Measurements from ENCODE around the gene INPP5J.

INPP5J gene

DNA sequence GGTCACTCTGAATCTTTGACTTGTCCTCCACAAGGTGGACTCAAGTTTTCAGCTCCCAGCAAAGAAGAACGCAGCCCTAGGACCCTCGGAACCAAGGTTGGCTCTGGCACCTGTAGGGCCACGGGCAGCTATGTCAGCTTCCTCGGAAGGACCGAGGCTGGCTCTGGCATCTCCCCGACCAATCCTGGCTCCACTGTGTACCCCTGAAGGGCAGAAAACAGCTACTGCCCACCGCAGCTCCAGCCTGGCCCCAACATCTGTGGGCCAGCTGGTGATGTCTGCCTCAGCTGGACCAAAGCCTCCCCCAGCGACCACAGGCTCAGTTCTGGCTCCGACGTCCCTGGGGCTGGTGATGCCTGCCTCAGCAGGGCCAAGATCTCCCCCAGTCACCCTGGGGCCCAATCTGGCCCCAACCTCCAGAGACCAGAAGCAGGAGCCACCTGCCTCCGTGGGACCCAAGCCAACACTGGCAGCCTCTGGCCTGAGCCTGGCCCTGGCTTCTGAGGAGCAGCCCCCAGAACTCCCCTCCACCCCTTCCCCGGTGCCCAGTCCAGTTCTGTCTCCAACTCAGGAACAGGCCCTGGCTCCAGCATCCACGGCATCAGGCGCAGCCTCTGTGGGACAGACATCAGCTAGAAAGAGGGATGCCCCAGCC is 2.2 kb downstream of the INPP5J start:
- DNase-seq = no peak

- DNase-seq = no peak
These were observed 2.9 kb downstream of the INPP5J start for GRCh38 chr22:31125521-31126117.

DNA sequence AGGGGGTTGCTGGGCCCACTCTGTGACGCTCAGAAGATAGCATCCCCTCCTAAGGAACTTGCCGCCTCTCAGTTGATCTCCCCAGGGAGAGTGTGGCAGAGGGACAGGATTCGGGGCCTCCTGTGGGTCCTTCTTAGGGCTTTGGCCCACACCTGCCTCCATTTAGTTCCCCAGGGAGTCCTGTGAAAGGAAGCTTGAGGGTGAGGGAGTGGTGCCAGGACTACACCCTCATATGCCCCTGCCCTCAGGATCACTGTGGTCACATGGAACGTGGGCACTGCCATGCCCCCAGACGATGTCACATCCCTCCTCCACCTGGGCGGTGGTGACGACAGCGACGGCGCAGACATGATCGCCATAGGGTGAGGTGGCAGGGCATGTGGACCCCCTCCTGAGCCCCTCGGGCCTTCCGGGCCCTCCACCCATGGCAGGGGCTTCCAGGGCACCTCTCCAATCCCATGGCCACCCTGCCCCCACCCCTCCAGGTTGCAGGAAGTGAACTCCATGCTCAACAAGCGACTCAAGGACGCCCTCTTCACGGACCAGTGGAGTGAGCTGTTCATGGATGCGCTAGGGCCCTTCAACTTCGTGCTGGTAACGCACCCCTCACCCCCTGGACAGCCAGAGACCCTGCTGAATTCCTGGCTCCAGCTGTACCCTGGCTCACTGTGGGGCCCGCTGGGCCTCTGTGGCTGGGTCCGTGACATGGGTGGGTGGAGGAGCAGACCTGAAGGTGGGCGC is 3.5 kb downstream of the INPP5J start:
- DNase-seq = no peak

- no peak for DNase-seq
These were observed 4.1 kb downstream of the INPP5J start for GRCh38 chr22:31126869-31127175.

GRCh38 chr22:31127181-31127772 is 4.5 kb downstream of the INPP5J start:
- no peak for DNase-seq

GRCh38 chr22:31128156-31128555 is 5.4 kb downstream of the INPP5J start:
- no peak for DNase-seq

DNA sequence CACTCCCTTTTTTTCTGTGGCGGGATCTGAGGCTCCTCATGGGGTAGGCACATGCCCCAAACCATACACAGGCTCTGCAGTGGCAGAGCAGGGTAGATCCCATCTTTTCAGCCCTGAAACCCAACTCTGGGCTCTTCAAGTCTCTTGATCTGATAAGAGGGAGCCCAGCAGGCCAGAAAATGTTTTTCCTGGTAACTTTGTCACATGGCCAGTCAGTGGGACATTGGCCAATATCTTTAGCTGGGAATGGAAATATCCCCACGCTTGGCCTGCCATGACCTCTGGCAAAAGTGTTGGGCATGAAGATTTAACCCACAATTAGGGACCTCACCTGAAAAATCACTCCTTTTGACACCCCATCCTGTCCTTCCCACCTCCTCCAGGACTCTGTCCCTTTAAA is 8.1 kb downstream of the INPP5J start:
- no peak for DNase-seq

DNA sequence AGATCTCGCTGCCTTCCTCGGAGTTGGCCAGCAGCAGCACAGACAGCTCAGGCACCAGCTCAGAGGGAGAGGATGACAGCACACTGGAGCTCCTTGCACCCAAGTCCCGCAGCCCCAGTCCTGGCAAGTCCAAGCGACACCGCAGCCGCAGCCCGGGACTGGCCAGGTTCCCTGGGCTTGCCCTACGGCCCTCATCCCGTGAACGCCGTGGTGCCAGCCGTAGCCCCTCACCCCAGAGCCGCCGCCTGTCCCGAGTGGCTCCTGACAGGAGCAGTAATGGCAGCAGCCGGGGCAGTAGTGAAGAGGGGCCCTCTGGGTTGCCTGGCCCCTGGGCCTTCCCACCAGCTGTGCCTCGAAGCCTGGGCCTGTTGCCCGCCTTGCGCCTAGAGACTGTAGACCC is 11.1 kb downstream of the INPP5J start:
- no peak for DNase-seq

DNA sequence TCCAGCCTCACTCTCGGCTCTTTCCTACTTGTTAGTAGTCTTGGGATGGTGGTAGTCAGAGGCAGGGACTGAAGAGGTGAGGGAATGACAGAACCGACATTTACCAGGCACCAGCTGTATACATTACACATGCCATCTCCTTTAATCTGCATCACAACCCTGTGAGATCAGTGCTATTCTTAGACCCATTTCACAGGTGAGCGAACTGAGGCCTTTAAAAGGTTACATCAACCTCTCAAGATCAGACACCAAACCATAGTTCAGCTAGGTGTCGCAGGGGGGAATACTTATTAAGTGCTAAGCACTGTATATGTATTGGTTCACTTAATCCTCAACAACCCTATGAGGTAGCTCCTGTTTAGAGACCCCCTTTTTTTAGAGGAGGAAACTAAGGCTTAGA is 11.9 kb downstream of the INPP5J start:
- no peak for DNase-seq

GRCh38 chr22:31135706-31136105 is 12.9 kb downstream of the INPP5J start:
- no peak for DNase-seq

DNA sequence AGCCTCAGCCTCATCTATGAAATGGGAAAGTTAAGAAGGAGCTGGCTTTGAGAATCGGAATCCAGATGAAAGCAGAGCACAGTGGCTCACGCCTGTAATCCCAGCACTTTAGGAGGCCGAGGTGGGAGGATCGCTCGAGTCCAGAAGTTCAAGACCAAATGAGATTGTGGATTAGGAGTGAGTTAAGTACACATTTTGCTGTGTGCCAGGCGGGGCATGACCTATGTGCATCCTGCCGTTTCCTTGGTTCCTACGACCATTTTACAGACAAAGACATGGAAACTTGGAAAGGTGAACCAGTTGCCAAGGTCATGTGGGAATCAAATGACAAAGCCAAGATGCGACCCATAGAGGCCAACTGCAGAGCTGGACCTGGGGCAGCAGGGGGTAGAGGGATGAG is 13.4 kb downstream of the INPP5J start:
- no peak for DNase-seq

DNA sequence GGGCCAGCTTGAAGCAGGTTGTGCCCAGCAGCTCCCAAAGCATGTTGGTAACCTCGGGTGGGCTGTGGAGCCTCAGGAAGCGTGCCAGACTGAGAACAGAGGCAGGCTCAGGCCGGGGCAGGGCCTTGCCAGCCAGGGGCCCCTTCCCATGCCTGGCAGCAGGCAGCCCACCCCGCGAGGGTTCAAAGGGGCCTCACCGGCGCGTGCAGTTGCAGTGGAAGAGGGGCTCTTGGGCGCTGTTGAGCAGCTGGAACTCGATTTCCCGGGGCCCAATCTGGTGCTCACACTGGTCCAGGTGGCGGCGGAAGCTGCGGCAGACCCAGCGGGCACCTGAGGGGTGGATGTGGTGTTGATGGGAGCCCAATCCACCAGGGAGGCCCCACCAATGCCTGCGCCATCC is 13.9 kb downstream of the INPP5J start:
- no peak for DNase-seq

- no peak for DNase-seq
These were observed 15.0 kb downstream of the INPP5J start for GRCh38 chr22:31137721-31138120.

- DNase-seq = no peak
These were observed 15.4 kb downstream of the INPP5J start for GRCh38 chr22:31138126-31138525.

- DNase-seq = no peak
These were observed 16.3 kb downstream of the INPP5J start for GRCh38 chr22:31139066-31139465.

DNA sequence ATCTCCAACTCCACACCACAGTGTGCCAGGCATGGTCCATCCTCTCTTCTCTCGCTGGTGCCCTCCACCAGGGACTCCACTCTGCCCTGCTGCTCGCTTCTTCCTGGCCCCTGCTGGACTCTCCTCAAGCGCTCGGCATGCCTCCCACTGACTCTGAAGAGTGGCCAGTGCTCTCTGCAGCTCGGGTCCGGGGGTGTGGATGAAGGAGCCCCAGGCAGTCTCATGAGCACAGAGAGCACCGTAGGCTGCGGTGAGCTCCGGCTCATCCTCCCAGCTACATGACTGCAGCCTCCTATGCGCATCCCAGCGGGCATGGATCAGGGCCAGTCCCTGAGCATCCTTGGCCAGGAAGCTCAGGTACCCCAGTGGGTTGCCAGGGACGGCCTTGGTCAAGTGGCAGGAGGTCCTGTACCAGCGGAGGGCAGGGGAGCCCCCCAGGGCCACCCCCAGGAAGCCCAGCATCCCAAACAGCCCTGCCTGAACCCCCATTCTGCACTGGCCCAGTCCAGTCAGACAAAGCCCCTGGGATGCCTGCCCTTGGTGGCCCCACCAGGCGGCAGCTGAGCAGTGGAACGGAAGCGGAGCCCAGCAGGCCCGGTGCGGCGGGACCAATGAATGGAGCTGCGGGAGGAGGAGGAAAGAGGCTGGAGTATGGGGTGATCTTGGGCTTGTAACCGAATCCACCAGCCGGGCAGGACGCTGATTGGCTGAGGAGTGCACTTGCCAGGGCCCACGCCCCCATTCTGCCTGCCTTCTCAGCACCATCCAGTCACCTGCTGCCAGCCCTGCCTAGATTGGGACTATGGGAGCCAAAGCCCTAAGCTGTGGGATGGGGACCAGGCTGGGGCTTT is 17.3 kb downstream of the INPP5J start, which contains the start of gene PLA2G3:
PLA2G3 (minus strand) TSS at position 643 of the 851 bp plus-strand sequence; CDS start at position 489, 154 bp downstream.
- peak in 1 of 56 donors; percentile 12 for DNase-seq

- no peak for DNase-seq
These were observed 18.0 kb downstream of the INPP5J start for GRCh38 chr22:31140746-31141145.

DNA sequence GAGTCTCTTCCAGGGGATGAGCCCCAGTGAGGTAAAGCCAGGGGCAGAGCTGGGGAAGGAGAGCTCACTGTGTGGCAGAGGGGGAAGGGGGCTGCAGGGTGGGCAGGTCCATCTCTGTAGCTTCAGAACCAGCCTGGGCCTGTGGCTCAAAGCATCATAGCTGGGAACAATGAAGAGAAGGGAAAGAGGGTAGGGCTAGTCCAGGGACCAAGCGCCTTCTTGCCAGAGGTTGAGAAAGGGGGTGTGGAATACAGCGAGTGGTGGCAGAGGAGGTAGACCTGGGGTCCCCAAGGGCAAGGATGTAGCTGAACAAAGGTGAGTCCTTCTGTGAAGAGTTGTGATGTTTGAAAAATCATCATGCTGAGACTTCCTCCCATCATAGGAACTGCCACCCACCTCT is 18.8 kb downstream of the INPP5J start:
- no peak for DNase-seq

- no peak for DNase-seq
These were observed 19.5 kb downstream of the INPP5J start for GRCh38 chr22:31142285-31142684.

- peak in 1 of 56 donors; percentile 11 for DNase-seq
These were observed 20.3 kb downstream of the INPP5J start for GRCh38 chr22:31143038-31143437.

DNA sequence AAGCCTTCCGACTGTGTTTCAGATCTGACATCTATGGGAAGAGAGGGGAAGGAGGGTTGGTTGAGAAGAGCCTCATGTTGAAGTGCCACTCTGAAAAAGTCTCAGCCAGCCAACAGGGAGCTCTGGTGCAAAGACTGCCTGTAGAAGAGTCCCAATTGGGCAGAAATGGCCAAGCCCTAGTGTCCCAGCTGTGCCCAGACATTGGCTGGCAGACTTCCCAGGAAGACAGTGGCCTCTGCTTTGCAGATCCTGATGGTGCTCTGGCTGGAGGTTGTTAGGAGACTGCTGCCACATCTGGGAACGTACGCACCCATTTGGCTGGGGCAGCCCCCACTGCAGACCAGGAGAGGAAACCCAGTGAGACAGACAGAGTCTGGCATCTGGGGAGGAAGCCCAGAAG is 20.8 kb downstream of the INPP5J start:
- peak in 12 of 56 donors; percentile 6 to 38 (median 15) for DNase-seq
